GM12891 (cell line): ENCODE measurements around the gene FGF8.

Source experiments
- POLR2A ChIP-seq: IDR thresholded peaks from 2 replicates; pipeline ENCODE4 v1.6.1; 2011; ENCODE audit warnings: low read depth, low read length, control low read depth
- POLR2AphosphoS5 ChIP-seq: IDR thresholded peaks from 2 replicates; pipeline ENCODE4 v1.6.1; 2011; ENCODE audit warnings: low read depth, low read length, control low read depth
- SPI1 ChIP-seq: IDR thresholded peaks from 2 replicates; pipeline ENCODE4 v1.6.1; 2011; ENCODE audit warnings: low read depth, low read length, control low read depth
- TAF1 ChIP-seq: IDR thresholded peaks from 2 replicates; pipeline ENCODE4 v1.6.1; 2011; ENCODE audit warnings: low read depth, low read length, control low read depth

DNA sequence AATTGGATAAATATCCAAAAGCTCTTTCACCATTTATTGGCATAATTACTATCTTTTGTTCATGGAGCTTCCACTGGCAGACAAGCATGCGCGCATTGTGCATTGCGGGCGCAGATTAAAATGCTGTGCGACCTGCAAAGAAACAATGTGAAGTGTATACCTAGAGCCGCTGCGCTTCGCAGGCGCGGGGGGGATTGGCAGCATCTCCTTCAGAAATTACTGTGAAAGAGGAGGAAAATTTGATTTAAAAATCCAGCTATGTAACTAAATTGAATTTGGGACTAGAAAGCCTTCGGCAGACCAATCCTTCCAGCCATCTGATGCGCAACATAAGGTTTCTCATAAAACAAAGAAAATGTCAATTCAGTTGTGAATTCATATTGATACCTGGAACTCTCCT is 17.6 kb upstream of the FGF8 start:
- no peak for TF ChIP-seq POLR2AphosphoS5
- TF ChIP-seq POLR2A = no peak
- no peak for TF ChIP-seq TAF1
- TF ChIP-seq SPI1 = no peak
